Loucy (cell line): ENCODE results near the gene BTRC.

Experiments
- EZH2phosphoT487 ChIP-seq: fragments of 200-600 bp; IDR thresholded peaks from 2 replicates; pipeline ENCODE4 v1.6.1; 2018; ENCODE audit warnings: antibody characterized with exemption, mild to moderate bottlenecking, moderate library complexity, borderline replicate concordance
- TF ChIP-seq, protein P1 (sequence below): fragments of 200-600 bp; sonication (generic); conservative IDR thresholded peaks from 2 replicates; pipeline ENCODE4 v1.5.1; 2014; ENCODE audit warnings: mild to moderate bottlenecking, antibody characterized with exemption, low read length

DNA sequence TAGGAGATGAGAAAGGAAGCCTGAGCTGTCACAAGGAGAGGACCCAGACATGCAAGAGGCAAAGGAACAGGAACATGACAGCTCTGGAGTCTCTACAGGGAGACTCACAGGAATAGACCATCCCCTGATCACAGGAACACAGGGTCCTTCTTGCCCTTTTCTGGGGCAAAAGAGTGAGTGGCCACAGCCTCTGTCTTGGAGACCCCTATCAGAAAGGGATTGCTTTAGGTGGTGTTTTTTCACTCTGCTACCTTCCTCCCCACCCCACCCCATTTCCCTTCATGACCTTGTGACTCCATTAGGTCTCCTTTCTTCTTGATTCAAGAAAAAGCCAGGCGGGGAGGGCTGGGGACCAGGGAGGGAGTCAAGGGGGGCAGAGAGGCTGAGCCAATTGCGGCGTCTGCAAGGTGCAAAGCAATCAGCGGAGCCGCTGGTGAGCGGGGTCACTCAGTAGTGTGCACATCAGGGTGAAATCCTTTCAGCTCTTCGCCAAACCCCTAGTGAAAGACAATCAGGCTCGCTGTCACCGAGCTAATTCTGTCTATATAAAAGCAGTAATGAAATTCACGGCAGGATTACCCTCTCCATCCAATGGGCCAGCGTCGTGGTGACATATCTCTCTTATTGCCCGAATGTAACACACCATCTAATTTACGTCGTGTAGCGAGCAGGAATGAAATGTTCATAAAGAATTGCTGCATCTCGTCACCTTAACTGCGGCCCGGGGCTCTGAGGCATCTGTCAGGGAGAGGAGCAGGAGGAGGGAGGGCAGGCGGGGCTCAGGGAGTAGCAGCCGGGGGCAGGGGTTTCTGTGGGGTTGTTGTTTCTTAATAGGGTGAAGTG is 31.5 kb upstream of the BTRC start:
- TF ChIP-seq, protein P1, sequence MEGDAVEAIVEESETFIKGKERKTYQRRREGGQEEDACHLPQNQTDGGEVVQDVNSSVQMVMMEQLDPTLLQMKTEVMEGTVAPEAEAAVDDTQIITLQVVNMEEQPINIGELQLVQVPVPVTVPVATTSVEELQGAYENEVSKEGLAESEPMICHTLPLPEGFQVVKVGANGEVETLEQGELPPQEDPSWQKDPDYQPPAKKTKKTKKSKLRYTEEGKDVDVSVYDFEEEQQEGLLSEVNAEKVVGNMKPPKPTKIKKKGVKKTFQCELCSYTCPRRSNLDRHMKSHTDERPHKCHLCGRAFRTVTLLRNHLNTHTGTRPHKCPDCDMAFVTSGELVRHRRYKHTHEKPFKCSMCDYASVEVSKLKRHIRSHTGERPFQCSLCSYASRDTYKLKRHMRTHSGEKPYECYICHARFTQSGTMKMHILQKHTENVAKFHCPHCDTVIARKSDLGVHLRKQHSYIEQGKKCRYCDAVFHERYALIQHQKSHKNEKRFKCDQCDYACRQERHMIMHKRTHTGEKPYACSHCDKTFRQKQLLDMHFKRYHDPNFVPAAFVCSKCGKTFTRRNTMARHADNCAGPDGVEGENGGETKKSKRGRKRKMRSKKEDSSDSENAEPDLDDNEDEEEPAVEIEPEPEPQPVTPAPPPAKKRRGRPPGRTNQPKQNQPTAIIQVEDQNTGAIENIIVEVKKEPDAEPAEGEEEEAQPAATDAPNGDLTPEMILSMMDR: no peak
- no peak for TF ChIP-seq EZH2phosphoT487
